Brain pericyte (primary cell): Measurements from ENCODE around the gene GPR87.

Experiments used
- DNase-seq: peaks from one replicate; pipeline ENCODE4 v3.0.0-alpha.2; 2012; ENCODE audit warnings: low read depth, low spot score

Gene GPR87

DNA sequence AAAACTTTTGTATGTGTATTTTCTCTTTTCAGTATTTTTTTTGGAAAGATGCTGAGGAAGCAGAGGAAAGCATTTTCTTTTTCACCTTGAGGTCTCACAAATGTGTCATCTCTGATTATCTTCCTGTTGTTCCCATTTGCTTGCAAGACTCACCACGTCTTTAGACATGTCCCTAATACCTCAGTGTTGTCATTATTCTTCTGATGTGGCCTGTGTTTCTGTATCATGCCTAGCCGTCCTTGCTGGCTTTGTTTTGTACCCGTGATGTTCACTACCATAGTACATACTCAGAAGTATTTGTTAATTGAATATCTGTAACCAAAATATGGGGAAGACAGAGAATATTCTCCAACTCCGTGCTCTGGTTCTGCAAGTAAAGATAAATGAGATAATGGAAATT lies 33.2 kb downstream of the GPR87 start:
- DNase-seq: no peak

GRCh38 chr3:151282921-151283320 lies 33.7 kb downstream of the GPR87 start:
- no peak for DNase-seq

- peak; percentile 44 for DNase-seq
Observed at GRCh38 chr3:151281671-151282324, 34.8 kb downstream of the GPR87 start.

GRCh38 chr3:151278230-151278629 lies 38.4 kb downstream of the GPR87 start, which contains the start of gene P2RY14:
TSS of gene P2RY14 (minus strand) at chr3:151278542. CDS start at chr3:151214316, 64,226 bp downstream.
- no peak for DNase-seq

GRCh38 chr3:151276687-151277042 lies 40.0 kb downstream of the GPR87 start:
- DNase-seq: no peak

GRCh38 chr3:151276038-151276686 lies 40.5 kb downstream of the GPR87 start:
- no peak for DNase-seq

- no peak for DNase-seq
Observed at GRCh38 chr3:151275091-151275490, 41.5 kb downstream of the GPR87 start.

- DNase-seq: no peak
Observed at GRCh38 chr3:151269631-151270030, 47.0 kb downstream of the GPR87 start.

GRCh38 chr3:151268267-151269235 lies 48.1 kb downstream of the GPR87 start:
- no peak for DNase-seq

GRCh38 chr3:151267066-151267465 lies 49.6 kb downstream of the GPR87 start:
- no peak for DNase-seq

- DNase-seq: no peak
Observed at GRCh38 chr3:151265866-151266265, 50.8 kb downstream of the GPR87 start.

GRCh38 chr3:151265166-151265565 lies 51.5 kb downstream of the GPR87 start:
- no peak for DNase-seq

DNA sequence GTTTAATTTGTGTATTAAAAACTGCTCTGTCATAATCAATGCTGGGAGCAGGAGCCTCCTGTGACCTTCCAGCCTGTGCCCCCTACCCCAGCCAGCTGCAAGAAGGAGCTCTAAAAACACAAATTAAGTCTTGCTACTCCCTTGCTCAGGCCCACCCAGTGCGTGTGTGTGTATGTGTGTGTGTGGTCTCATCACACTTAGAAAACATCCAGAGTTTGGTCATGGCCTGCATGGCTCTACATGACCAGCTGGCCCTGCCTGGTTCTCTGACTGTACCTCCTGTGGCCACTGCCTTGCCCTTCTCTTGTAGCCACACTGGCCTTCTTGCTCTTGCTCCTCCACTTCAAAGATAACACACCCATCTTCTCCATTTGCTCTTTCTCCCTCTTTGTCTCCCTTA lies 52.0 kb downstream of the GPR87 start:
- DNase-seq: no peak

DNA sequence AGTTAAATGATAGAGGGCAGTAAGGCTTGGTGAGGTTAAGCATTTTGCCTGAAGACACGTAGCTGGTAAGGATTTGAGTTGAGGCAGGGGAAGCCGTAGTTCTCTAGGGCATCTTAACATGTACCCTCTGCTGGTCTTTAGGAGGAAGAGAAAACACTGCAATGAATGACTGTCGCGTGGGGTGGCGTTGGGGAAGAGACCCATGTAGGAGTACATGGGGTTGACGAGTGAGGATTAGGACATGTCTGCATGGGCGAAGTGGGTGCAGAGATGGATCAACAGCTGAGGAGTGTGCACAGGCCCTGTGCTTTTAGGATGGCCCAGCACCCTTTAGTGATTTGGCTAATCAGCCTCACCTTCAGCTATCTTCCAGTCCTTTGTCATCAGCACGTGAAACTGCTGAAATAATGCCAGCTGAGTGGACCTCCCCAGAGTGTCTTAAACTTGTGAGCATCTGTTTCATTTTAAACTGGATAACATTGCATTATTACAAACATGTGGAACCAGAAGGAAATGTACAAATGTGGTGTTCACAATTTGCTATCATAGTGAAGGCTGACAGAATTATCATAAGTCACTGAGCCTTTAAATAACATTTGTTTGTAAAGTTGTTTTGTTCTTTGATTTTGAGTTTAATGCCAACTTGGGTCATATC lies 53.6 kb downstream of the GPR87 start:
- DNase-seq: no peak

GRCh38 chr3:151259664-151260063 lies 57.0 kb downstream of the GPR87 start:
- no peak for DNase-seq

DNA sequence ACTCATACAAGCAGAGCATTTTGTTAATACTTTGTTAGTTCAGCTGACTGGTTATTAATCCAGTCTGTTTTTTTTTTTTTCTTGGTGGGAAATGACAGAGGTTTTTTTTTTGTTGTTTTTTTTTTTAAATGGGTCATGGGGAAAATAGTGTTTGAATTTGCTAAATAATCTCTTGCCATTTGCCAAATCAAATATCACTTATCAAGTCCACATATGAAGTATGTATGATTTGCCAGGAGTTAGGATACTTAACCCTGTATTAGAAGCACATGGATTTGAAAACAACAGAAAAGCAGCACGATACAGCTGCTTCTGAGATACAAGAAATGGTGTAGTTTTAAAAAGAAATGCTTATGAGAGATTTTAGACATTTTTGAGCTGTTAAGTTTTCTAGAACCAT lies 59.9 kb downstream of the GPR87 start:
- DNase-seq: no peak

DNA sequence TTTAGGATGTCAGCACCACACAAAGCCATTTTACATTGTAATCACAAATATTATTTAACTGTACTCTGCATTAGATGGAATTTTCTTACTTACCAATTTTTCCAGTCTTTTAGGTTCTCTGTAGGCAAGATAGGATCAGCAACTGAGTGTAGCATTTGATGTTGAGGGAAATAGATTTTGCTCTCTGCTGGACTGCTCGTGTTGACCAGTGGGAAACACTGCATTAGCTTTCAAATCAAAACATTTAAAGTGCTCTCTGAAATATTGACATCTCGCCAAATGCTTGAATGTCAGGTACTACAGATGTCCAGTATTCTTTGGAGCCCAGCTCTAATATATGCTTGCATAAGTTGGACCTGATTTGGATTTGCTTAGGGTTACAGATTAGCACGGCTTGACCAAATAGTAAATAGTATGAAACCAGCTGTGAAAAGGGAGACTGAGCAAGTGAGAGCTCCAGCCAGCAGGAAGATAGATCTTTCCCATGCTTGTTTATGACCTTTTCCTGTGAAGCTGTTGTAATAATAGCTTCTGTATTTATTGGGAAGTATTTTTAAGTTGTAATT lies 67.8 kb downstream of the GPR87 start:
- DNase-seq: no peak
